ENCODE results near the gene ALPK1. TPM values are rescaled to one million over a fixed set of nuclear protein-coding genes. Genes with fewer than 3 reads are reported as not detected.
"Not testable (repeated sequence)": the region's sequence is repeated elsewhere in the genome, so short reads cannot be mapped to it uniquely, and the experiment has no call there.

Gene ALPK1
- total RNA-seq, 4 donors from 2014 or later: 15.7 to 87.2 (median 24.2) TPM

GRCh38 chr4:112279882-112280315 lies 17.3 kb upstream of the ALPK1 start:
- WGBS: 78% methylated on average over 7 of the region's 7 CpGs
- DNase-seq (ENCODE audit: low spot score in 2 of 2): no peak
- Histone ChIP-seq H3K27me3 (no peaks in the 10 kb centered on the region), H3K9me3 (no peaks in the 10 kb centered on the region), H3K4me1 (peaks cover 42% of the 10 kb centered on the region), H3K36me3 (no peaks in the 10 kb centered on the region), H3K4me3 (no peak overlapping the region), H3K27ac (no peak overlapping the region)
- no peak for TF ChIP-seq CTCF (IDR thresholded peaks at IDR 0.05)
- TF ChIP-seq POLR2A (IDR thresholded peaks at IDR 0.05): no peak
- TF ChIP-seq POLR2AphosphoS5 (IDR thresholded peaks at IDR 0.05): no peak
- TF ChIP-seq EP300 (IDR thresholded peaks at IDR 0.05): no peak

- no peak for TF ChIP-seq POLR2AphosphoS5 (IDR thresholded peaks at IDR 0.05)
- no peak for TF ChIP-seq POLR2A (IDR thresholded peaks at IDR 0.05)
- no peak for TF ChIP-seq CTCF (IDR thresholded peaks at IDR 0.05)
- no peak for TF ChIP-seq EP300 (IDR thresholded peaks at IDR 0.05)
- H3K9me3 ChIP-seq: no peaks in the 10 kb centered on the region
- WGBS: 75% methylated on average over 5 of the region's 5 CpGs
- no peaks in the 10 kb centered on the region for H3K27me3 ChIP-seq
- H3K36me3 ChIP-seq: no peaks in the 10 kb centered on the region
- no peak for DNase-seq (ENCODE audit: low spot score in 2 of 2)
- H3K4me3 ChIP-seq: no peak overlapping the region
- H3K27ac ChIP-seq: no peak overlapping the region
- peaks cover 42% of the 10 kb centered on the region for H3K4me1 ChIP-seq
Observed at GRCh38 chr4:112280386-112281056, 16.6 kb upstream of the ALPK1 start.

- H3K9me3 ChIP-seq; H3K27ac ChIP-seq; H3K4me3 ChIP-seq; DNase-seq (ENCODE audit: low spot score in 2 of 2); H3K36me3 ChIP-seq; H3K27me3 ChIP-seq: not testable (repeated sequence)
- peaks cover 37% of the 10 kb centered on the region for H3K4me1 ChIP-seq
- 96% methylated on average over 2 of the region's 2 CpGs for WGBS
Observed at GRCh38 chr4:112281895-112282398, 15.2 kb upstream of the ALPK1 start.

DNA sequence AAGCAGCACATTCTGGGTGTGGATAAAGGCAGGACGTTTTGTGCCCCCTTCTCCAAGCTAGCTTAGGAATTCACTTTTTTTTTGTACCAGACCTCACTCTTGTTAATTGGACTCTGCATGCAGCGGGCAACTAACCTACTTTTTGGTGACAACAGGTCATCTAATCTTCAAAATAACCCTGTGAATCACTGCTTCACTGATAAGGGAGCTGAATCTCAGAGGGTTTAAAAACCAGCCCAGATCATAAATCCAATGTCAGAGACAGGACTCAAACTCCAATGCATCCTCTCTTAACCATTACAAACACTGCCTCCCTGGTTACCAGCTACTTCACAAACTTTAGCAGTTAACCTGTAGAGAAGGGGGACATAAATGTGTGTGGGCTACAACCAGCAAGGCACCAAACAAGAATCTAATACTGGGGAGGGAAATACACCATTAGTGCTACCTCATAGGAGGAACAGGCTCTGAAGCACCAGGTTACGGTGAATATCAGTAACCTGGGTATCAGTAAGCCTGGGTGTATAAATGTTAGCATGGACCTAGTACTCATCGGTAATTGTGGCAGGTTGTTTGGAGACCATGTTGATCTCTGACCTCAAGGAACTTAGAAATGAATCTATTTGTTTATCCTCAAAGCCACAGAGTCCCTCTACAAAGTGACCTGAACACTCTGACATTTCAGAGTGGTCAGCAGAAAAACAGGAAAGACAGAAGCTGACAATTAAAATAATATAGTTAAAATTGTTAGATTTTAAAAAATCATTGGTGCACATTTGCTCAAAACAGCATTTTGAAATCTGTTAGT lies 14.1 kb upstream of the ALPK1 start:
- DNase-seq (ENCODE audit: low spot score in 2 of 2): no peak
- 84% methylated on average over 4 of the region's 4 CpGs for WGBS
- no peak overlapping the region for H3K27ac ChIP-seq
- H3K36me3 ChIP-seq: no peaks in the 10 kb centered on the region
- peaks cover 29% of the 10 kb centered on the region for H3K4me1 ChIP-seq
- H3K27me3 ChIP-seq: no peaks in the 10 kb centered on the region
- TF ChIP-seq EP300 (IDR thresholded peaks at IDR 0.05): no peak
- no peak for TF ChIP-seq CTCF (IDR thresholded peaks at IDR 0.05)
- TF ChIP-seq POLR2A (IDR thresholded peaks at IDR 0.05): no peak
- no peaks in the 10 kb centered on the region for H3K9me3 ChIP-seq
- H3K4me3 ChIP-seq: no peak overlapping the region

DNA sequence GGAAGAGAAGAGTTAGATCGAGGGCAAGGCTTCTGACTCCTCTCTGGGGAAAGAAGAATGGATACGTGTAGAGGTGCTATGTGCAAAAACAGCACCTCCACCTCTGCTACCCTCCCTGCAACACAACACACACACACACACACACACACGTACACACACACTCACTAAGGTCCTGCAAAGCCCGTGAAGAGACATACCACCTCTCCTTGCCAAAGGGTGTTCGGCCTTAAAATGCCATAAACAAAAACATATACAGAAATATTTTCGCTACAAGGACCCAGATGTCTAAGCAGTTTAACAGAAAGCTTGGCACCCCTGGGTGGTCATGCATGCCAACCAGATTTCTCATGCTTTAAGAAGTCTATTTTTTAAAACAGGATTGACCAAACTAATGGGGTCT lies 13.0 kb upstream of the ALPK1 start:
- Histone ChIP-seq H3K27me3 (no peaks in the 10 kb centered on the region), H3K9me3 (no peaks in the 10 kb centered on the region), H3K4me1 (peaks cover 24% of the 10 kb centered on the region), H3K36me3 (no peaks in the 10 kb centered on the region), H3K27ac (peak overlapping the region; percentile 76), H3K4me3 (peak overlapping the region; percentile 78)
- 5% methylated on average over 6 of the region's 6 CpGs for WGBS
- TF ChIP-seq CTCF (IDR thresholded peaks at IDR 0.05) (no peak), POLR2A (IDR thresholded peaks at IDR 0.05) (no peak), EP300 (IDR thresholded peaks at IDR 0.05) (no peak), POLR2AphosphoS5 (IDR thresholded peaks at IDR 0.05) (no peak)
- DNase-seq (ENCODE audit: low spot score in 2 of 2): no peak

Data from suprapubic skin (tissue), 4 donors.